Prostate gland (tissue), 2 donors: ENCODE measurements around the gene CD300A.

Experiments used
- POLR2A ChIP-seq: fragments of 450-650 bp; IDR thresholded peaks from one replicate; pipeline ENCODE4 v1.6.1; 2016; ENCODE audit warnings: antibody characterized with exemption, mild to moderate bottlenecking
- POLR2AphosphoS5 ChIP-seq: sonication (generic); formaldehyde crosslinking; IDR thresholded peaks from one replicate; pipeline ENCODE4 v1.6.1; 2017; ENCODE audit warnings: antibody characterized with exemption
- TF ChIP-seq, protein P1 (sequence below), 4 experiments: fragments of 200-600 bp in 2 of 4; fragments of 450-650 bp in 2 of 4; sonication (generic) in 2 of 4; IDR thresholded peaks; 1 replicate in 3 of 4; 2 replicates in 1 of 4; pipeline ENCODE4 v1.5.1; 2016 to 2019; ENCODE audit warnings: antibody characterized with exemption in 4 of 4, mild to moderate bottlenecking in 2 of 4, moderate library complexity in 2 of 4

DNA sequence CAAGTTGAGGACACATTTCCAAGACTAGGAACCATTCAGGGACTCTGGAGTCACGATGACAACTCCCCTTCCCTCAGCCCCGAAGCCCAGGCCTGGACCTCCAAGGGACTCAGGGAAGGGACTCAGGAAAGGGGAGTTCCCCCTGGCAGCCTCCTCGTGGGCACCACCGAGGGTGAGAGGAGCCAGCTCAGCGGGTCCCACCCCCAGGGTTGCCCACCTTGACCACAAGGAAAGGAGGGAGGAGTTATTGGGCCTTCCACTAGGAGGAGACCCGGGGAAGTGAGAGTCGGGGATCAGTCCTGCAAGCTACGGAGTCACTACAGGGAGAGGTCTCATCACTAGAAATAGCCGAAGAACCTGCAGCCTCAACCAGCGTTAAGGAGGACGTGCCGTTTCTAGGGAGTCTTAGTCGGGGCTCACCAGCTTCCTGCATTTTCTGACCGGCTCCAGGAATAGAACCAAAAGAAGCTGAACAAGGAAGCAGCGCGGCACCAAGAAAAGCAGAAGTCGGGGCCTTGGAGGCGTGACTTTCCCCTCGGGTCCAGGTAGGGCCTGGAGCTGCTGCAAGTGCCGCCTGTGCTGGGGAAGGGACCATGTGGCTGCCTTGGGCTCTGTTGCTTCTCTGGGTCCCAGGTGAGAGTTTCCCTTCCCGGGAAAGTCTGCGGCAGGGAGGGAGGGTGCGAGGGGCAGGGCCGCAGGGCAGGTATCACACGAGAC is at the start of gene CD300A:
- no peak for TF ChIP-seq POLR2AphosphoS5
- TF ChIP-seq, protein P1, sequence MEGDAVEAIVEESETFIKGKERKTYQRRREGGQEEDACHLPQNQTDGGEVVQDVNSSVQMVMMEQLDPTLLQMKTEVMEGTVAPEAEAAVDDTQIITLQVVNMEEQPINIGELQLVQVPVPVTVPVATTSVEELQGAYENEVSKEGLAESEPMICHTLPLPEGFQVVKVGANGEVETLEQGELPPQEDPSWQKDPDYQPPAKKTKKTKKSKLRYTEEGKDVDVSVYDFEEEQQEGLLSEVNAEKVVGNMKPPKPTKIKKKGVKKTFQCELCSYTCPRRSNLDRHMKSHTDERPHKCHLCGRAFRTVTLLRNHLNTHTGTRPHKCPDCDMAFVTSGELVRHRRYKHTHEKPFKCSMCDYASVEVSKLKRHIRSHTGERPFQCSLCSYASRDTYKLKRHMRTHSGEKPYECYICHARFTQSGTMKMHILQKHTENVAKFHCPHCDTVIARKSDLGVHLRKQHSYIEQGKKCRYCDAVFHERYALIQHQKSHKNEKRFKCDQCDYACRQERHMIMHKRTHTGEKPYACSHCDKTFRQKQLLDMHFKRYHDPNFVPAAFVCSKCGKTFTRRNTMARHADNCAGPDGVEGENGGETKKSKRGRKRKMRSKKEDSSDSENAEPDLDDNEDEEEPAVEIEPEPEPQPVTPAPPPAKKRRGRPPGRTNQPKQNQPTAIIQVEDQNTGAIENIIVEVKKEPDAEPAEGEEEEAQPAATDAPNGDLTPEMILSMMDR (IDR thresholded peaks at IDR 0.05), result no peak
- TF ChIP-seq POLR2A, result no peak
